Stomach (tissue), 9 donors: ENCODE results near the gene KCNK13. TPM values are rescaled to one million over a fixed set of nuclear protein-coding genes. Genes with fewer than 3 reads are reported as not detected.

Source experiments
- DNase-seq, 2 donors: peaks; one replicate each; pipeline versions ENCODE4 v3.0.0 to v3.0.0-alpha.2; 2013 to 2019
- H3K27ac ChIP-seq, 5 donors: fragments of 200-600 bp in 4 of 5; sonication (generic) in 4 of 5; one replicate each; pipeline ENCODE4 v1.5.1; 2013 to 2019; ENCODE audit warnings: mild to moderate bottlenecking in 1 of 5, moderate library complexity in 1 of 5
- H3K27me3 ChIP-seq, 3 donors: fragments of 200-600 bp; sonication (generic); one replicate each; pipeline ENCODE4 v1.5.1; 2017 to 2019; ENCODE audit warnings: mixed run types in 1 of 3
- H3K36me3 ChIP-seq, 4 donors: fragments of 200-600 bp; sonication (generic); 1 replicate in 3 of 4; 2 replicates in 1 of 4; pipeline ENCODE4 v1.5.1; 2016 to 2019
- H3K4me1 ChIP-seq, 4 donors: fragments of 200-600 bp; sonication (generic); one replicate each; pipeline ENCODE4 v1.5.1; 2016 to 2019
- H3K4me3 ChIP-seq, 4 donors: fragments of 200-600 bp; sonication (generic) in 3 of 4; one replicate each; pipeline ENCODE4 v1.5.1; 2016 to 2019; ENCODE audit warnings: mild to moderate bottlenecking in 1 of 4
- H3K9me3 ChIP-seq, 4 donors: fragments of 200-600 bp; sonication (generic); one replicate each; pipeline ENCODE4 v1.5.1; 2016 to 2019
- CTCF ChIP-seq, 7 experiments: fragments of 450-650 bp in 4 of 7; fragments of 200-600 bp in 3 of 7; sonication (generic) in 3 of 7; IDR thresholded peaks; one replicate each; pipeline ENCODE4 v1.5.1; 2016 to 2019; ENCODE audit warnings: antibody characterized with exemption in 7 of 7, control low read depth in 2 of 7, mild to moderate bottlenecking in 1 of 7
- EP300 ChIP-seq: sonication (generic); formaldehyde crosslinking; IDR thresholded peaks from one replicate; pipeline ENCODE4 v1.6.1; 2017; ENCODE audit warnings: antibody characterized with exemption
- POLR2A ChIP-seq, 4 donors: fragments of 450-650 bp; IDR thresholded peaks; one replicate each; pipeline ENCODE4 v1.6.1; 2016; ENCODE audit warnings: antibody characterized with exemption in 4 of 4, control low read depth in 2 of 4, mild to moderate bottlenecking in 1 of 4, moderate library complexity in 1 of 4
- POLR2AphosphoS5 ChIP-seq, 3 donors: sonication (generic); formaldehyde crosslinking; IDR thresholded peaks; one replicate each; pipeline ENCODE4 v1.6.1; 2016; ENCODE audit warnings: antibody characterized with exemption in 3 of 3
- WGBS, 5 donors: extraction: QIAGEN DNeasy Blood & Tissue Kit in 3 of 5; methylation state at CpG; one replicate each; pipeline versions ENCODE4 v1.1.5 to v1.1.7; 2013 to 2018; 5-methylcytosine and 5-hydroxymethylcytosine counted together
- intact Hi-C: fragments of 100-400 bp; cut with DNase I; formaldehyde crosslinking; loops from one replicate; pipeline ENCODE4 v1.15.1; 2023; ENCODE audit warnings: low total_unique reads
- polyA plus RNA-seq, 3 donors: library from polyadenylated mRNA; stranded (reverse); fragments of 200-250 nt; gene quantifications; one replicate each; pipeline ENCODE4 v1.2.3, GENCODE V29; 2013
- total RNA-seq, 5 donors: library from RNA; depleted of rRNA; stranded (reverse); fragments of >200 nt; gene quantifications; one replicate each; pipeline versions ENCODE4 v1.1.0 to v1.2.3, GENCODE V29; 2014 to 2016
- donor health status: healthy with polysubstance abuse.
- donor health status: Bipolar disorder and iron deficiency.
- donor health status: healthy.

The KCNK13 gene
- total and polyA plus RNA-seq, 8 donors, result 0.08 to 2.5 (median 0.37) TPM; not detected in 4

DNA sequence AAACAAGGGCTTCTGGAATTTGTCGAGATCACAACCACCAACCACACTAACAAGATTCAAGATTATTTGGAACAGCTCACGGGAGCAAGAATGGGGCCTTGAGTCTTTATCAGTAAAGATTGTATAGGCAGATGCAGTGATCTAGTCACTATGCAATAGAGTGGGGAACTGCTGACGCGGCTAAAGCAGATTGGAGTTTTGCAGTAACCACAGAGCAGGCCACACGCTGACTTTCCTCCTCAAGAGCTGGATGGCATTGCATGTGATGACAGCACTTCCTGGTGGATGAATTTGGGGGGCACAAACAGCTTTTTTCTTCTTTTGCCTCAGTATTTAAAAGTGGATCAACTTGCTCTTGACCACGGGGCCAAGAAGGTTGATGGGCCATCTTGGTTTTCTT, 46.0 kb downstream of the KCNK13 start:
- no peaks in the 10 kb centered on the region for H3K4me1 ChIP-seq
- H3K27me3 ChIP-seq, result peaks cover 0 to 19% (median 13%) of the 10 kb centered on the region in 3 donors
- H3K27ac ChIP-seq, result no peak overlapping the region
- H3K9me3 ChIP-seq, result no peaks in the 10 kb centered on the region
- no peaks in the 10 kb centered on the region for H3K36me3 ChIP-seq
- 86 to 91% (median 89%) methylated on average over 6 of the region's 6 CpGs for WGBS, 5 donors
- intact Hi-C loops, result no loop called here
- no peak overlapping the region for H3K4me3 ChIP-seq
- no peak for DNase-seq
- TF ChIP-seq POLR2AphosphoS5 (IDR thresholded peaks at IDR 0.05), result no peak
- no peak for TF ChIP-seq CTCF (IDR thresholded peaks at IDR 0.05)

DNA sequence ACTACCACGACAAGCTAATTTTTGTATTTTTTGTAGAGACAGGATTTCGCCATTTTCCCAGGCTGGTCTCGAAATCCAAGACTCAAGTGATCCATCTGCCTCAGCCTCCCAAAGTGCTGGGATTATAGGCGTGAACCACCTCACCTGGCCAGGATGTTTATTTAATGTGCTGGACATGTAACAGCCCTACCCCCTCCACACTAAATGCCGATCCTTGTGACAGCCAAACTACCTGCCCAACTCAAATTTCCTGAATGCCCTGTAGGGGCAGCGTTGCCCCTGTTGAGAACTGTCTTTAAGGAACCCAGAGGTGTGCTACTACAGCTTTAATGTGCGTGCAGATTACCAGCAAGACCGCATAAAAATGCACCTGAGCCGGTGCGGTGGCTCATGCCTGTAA, 48.1 kb downstream of the KCNK13 start:
- H3K36me3 ChIP-seq, result no peaks in the 10 kb centered on the region
- peak in 1 of 2 donors; percentile 18 for DNase-seq
- no peaks in the 10 kb centered on the region for H3K4me1 ChIP-seq
- H3K9me3 ChIP-seq, result no peaks in the 10 kb centered on the region
- TF ChIP-seq CTCF (IDR thresholded peaks at IDR 0.05) (peak in 1 of 7 experiments; percentile 8), POLR2AphosphoS5 (IDR thresholded peaks at IDR 0.05) (no peak), EP300 (no peak)
- intact Hi-C loops, result no loop called here
- 64 to 73% (median 69%) methylated on average over 10 of the region's 10 CpGs for WGBS, 5 donors
- peaks cover 0 to 28% (median 13%) of the 10 kb centered on the region in 3 donors for H3K27me3 ChIP-seq
- H3K4me3 ChIP-seq, result no peak overlapping the region
- no peak overlapping the region for H3K27ac ChIP-seq

DNA sequence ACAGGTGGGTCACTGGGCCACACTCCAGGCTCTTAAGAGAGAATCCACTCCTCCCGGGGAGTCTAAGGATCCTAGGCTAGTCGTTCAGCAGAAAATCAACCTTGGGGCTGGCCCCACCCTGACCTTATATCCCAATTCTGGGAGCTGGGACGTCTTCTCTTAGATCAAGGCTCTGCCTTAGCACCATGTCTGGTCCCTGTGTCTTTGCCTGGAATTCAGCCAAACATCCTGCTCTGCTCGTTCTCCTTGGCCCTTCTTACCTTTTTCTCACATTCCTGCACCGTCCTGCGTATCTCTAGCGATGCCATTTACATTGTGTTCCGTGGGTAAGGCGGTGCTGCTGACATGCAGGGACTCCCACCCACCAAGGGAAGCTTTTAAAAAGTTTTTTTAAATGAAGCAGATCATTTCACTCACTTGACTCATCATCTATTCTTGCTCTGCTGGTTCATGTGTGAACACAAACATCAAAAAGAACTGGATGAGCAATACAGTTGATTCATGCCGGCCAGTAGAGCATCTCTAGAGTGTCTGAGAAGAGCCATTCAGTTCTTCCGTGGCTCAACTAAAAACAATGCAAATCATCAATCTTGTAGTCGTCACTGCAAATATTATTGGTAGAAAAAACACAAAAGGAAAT, 50.2 kb downstream of the KCNK13 start:
- no peak overlapping the region for H3K4me3 ChIP-seq
- 63 to 68% (median 67%) methylated on average over 12 of the region's 12 CpGs for WGBS, 5 donors
- peaks cover 0 to 28% (median 13%) of the 10 kb centered on the region in 3 donors for H3K27me3 ChIP-seq
- TF ChIP-seq EP300, result no peak
- TF ChIP-seq POLR2AphosphoS5 (IDR thresholded peaks at IDR 0.05), result no peak
- TF ChIP-seq POLR2A (IDR thresholded peaks at IDR 0.05), result no peak
- no peak for TF ChIP-seq CTCF (IDR thresholded peaks at IDR 0.05)
- H3K9me3 ChIP-seq, result no peaks in the 10 kb centered on the region
- intact Hi-C loops, result no loop called here
- H3K36me3 ChIP-seq, result no peaks in the 10 kb centered on the region
- no peak overlapping the region for H3K27ac ChIP-seq
- DNase-seq, result no peak
- no peaks in the 10 kb centered on the region for H3K4me1 ChIP-seq

DNA sequence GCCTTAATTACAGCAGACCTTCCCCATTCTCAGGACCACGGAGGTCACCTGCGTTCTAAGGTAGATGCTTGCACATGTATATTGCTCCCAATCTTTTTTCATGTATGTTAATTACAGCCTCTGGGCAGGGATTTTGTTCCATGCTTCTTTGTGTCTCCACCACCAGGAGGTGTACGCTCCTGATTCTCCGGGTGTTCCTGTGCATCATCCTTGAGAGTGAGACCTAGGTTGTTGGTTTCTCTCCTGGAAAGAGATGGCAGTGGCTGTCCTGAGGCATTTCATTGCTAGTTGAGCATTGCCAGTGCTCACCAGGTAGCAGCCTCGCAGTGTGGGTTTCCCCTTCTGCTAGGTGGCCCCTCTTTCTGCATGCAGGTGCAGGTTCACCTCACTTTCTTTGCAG, 52.8 kb downstream of the KCNK13 start:
- Histone ChIP-seq H3K27me3 (peaks cover 0 to 28% (median 13%) of the 10 kb centered on the region in 3 donors), H3K9me3 (no peaks in the 10 kb centered on the region), H3K27ac (no peak overlapping the region), H3K4me3 (no peak overlapping the region), H3K4me1 (no peaks in the 10 kb centered on the region), H3K36me3 (no peaks in the 10 kb centered on the region)
- 76 to 89% (median 80%) methylated on average over 5 of the region's 5 CpGs for WGBS, 5 donors
- TF ChIP-seq EP300 (no peak), CTCF (IDR thresholded peaks at IDR 0.05) (no peak), POLR2AphosphoS5 (IDR thresholded peaks at IDR 0.05) (no peak), POLR2A (IDR thresholded peaks at IDR 0.05) (no peak)
- no peak for DNase-seq
- intact Hi-C loops, result no loop called here
